Uterus (tissue), 2 donors: ENCODE data around the gene SMIM10L1.

Source experiments
- POLR2A ChIP-seq, 2 donors: fragments of 450-650 bp; IDR thresholded peaks; one replicate each; pipeline ENCODE4 v1.6.1; 2016; ENCODE audit warnings: antibody characterized with exemption in 2 of 2, mild to moderate bottlenecking in 1 of 2, moderate library complexity in 1 of 2
- TF ChIP-seq, protein P1 (sequence below), 4 experiments: fragments of 200-600 bp in 2 of 4; fragments of 450-650 bp in 2 of 4; sonication (generic) in 2 of 4; IDR thresholded peaks; one replicate each; pipeline ENCODE4 v1.5.1; 2016 to 2019; ENCODE audit warnings: antibody characterized with exemption in 4 of 4, mild to moderate bottlenecking in 2 of 4, moderate library complexity in 1 of 4

DNA sequence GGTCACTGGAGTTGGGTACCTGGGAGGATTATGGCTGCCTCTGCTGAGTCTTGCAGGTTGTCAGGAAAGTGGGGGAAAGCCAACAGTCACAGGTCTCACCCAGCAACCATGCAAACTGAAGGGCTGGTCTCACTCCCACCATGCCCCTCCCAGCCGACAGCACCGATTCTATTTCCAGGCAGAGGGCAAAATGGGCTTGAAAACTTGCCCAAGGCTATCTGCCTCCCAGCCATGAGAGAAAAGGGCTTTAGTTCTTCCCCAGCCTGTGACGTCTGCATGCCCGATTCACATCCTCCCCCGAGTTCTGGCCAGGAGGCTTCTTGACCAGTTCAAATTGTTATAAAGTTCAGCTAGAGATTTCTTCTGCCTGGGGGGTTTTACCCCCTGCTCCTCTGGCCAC lies 26.7 kb upstream of the SMIM10L1 start:
- TF ChIP-seq, protein P1, sequence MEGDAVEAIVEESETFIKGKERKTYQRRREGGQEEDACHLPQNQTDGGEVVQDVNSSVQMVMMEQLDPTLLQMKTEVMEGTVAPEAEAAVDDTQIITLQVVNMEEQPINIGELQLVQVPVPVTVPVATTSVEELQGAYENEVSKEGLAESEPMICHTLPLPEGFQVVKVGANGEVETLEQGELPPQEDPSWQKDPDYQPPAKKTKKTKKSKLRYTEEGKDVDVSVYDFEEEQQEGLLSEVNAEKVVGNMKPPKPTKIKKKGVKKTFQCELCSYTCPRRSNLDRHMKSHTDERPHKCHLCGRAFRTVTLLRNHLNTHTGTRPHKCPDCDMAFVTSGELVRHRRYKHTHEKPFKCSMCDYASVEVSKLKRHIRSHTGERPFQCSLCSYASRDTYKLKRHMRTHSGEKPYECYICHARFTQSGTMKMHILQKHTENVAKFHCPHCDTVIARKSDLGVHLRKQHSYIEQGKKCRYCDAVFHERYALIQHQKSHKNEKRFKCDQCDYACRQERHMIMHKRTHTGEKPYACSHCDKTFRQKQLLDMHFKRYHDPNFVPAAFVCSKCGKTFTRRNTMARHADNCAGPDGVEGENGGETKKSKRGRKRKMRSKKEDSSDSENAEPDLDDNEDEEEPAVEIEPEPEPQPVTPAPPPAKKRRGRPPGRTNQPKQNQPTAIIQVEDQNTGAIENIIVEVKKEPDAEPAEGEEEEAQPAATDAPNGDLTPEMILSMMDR (IDR thresholded peaks at IDR 0.05) = no peak
- TF ChIP-seq POLR2A (IDR thresholded peaks at IDR 0.05) = no peak
